ENCODE measurements around the gene CYSTM1. TPM values are rescaled to one million over a fixed set of nuclear protein-coding genes. Genes with fewer than 3 reads are reported as not detected.

The CYSTM1 gene
- total RNA-seq, 1 experiment from 2014 or later, result 93.5 TPM

DNA sequence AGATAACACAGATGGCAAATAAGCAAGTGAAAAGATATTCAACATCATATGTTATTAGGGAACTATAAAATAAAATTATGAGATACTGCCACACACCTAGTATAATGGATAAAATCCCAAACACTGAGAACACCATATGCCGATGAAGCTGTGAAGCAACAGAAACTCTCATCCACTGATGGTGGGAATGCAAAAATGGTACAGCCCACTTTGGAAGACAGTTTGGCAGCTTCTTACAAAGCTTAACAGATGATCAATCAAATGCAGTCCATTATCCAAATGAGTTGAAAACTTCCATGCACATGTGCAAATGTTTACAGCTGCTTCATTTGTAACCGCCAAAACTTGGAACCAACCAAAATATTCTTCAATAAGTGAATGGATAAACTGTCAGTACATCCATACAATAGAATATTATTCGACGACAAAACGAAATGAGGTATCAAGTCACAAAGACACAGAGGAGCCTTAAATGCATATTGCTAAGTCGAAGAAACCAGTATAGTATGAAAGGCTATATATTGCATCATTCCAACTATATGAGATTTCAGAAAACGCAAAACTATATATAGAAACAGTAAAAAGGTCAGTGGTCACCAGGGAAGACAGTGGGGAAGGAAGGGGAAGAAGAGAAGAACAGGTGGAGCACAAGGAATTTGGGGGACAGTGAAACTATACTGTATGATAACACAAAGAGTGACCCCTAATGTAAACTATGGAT, 113.0 kb downstream of the CYSTM1 start:
- TF ChIP-seq, protein P1, sequence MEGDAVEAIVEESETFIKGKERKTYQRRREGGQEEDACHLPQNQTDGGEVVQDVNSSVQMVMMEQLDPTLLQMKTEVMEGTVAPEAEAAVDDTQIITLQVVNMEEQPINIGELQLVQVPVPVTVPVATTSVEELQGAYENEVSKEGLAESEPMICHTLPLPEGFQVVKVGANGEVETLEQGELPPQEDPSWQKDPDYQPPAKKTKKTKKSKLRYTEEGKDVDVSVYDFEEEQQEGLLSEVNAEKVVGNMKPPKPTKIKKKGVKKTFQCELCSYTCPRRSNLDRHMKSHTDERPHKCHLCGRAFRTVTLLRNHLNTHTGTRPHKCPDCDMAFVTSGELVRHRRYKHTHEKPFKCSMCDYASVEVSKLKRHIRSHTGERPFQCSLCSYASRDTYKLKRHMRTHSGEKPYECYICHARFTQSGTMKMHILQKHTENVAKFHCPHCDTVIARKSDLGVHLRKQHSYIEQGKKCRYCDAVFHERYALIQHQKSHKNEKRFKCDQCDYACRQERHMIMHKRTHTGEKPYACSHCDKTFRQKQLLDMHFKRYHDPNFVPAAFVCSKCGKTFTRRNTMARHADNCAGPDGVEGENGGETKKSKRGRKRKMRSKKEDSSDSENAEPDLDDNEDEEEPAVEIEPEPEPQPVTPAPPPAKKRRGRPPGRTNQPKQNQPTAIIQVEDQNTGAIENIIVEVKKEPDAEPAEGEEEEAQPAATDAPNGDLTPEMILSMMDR (IDR thresholded peaks at IDR 0.05; ENCODE audit: insufficient read depth in 1 of 2, low read depth in 1 of 2, low read length in 1 of 2, severe bottlenecking in 1 of 2, unreplicated experiment in 1 of 2), result no peak
- DNase-seq, result no peak
- Mint-ChIP-seq H3K9me3 (ENCODE audit: unreplicated experiment) (no peaks in the 10 kb centered on the region), H3K27me3 (ENCODE audit: insufficient read depth, unreplicated experiment) (no peaks in the 10 kb centered on the region), H3K36me3 (ENCODE audit: insufficient read depth, unreplicated experiment) (no peaks in the 10 kb centered on the region), H3K27ac (ENCODE audit: unreplicated experiment) (no peak overlapping the region), H3K4me1 (ENCODE audit: low read depth, unreplicated experiment) (peaks cover 38% of the 10 kb centered on the region), H3K4me3 (ENCODE audit: unreplicated experiment) (no peak overlapping the region)
- no peaks in the 10 kb centered on the region for H3K9me3 ChIP-seq
- no peaks in the 10 kb centered on the region for H3K27me3 ChIP-seq (replicated peaks; ENCODE audit: control insufficient read depth, insufficient read depth, low read length)
- BruUV-seq (replicated peaks), result no TSS peak
- ChIA-PET CTCF (no interaction called here), POLR2A (interaction anchor here (0.6 kb wide), 1 partner anchor 255 kb away, joined by 3 read pairs; no protein-coding TSS in a partner anchor)
- no peaks in the 10 kb centered on the region for H3K36me3 ChIP-seq (ENCODE audit: control insufficient read depth, insufficient read depth, low read length)
- intact Hi-C loops (cut with micrococcal nuclease; ENCODE audit: unreplicated experiment), result no loop called here
- H3K4me3 ChIP-seq (ENCODE audit: low read depth, low read length), result no peak overlapping the region
- H3K4me1 ChIP-seq, result peaks cover 29% of the 10 kb centered on the region

DNA sequence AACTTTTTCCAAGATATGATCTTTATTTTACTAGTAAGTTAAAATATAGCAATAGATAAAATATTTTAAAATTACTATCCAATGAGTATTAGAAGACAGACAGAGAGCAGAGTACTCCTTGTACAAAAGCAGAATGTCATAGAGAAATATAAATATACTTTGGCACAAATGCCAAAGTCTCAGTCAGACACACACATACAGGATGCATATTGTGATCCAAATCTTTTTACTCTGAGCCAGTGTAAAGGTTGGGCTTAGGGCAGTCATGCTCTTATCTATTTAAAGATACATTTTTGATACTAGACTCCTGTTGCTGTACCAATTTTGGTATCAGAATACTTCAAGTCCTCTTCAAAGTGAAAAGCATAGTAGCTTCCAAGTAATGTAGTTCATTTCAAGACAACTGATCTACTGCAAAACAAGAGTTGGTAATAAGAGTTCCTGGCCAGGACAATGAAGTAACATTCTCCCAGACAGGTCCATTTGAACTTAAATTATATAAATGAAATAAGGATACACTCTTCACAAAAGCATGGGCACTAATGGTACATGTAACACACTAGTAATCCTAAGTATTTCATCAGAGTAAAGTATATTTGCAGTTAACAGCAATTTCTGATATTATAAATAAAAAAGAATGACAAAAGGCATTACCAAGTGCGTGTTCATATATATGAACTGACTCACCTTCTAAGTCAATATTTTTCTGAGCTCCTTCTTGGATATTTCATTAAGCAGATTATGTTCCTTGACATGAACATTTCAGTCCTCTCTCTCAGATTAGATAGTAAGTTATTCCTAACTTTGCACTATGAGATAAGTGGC, 117.4 kb downstream of the CYSTM1 start:
- no TSS peak for BruUV-seq (replicated peaks)
- CTCF ChIA-PET, result interaction anchor here (0.7 to 1.2 kb wide), 2 partner anchors 48 to 54 kb away, joined by 3 to 4 read pairs; partner anchors contain the start of gene HBEGF
- Mint-ChIP-seq H3K9me3 (ENCODE audit: unreplicated experiment) (no peaks in the 10 kb centered on the region), H3K27me3 (ENCODE audit: insufficient read depth, unreplicated experiment) (no peaks in the 10 kb centered on the region), H3K4me1 (ENCODE audit: low read depth, unreplicated experiment) (peaks cover 48% of the 10 kb centered on the region), H3K36me3 (ENCODE audit: insufficient read depth, unreplicated experiment) (peaks cover 6% of the 10 kb centered on the region), H3K27ac (ENCODE audit: unreplicated experiment) (peak overlapping the region; percentile 13), H3K4me3 (ENCODE audit: unreplicated experiment) (no peak overlapping the region)
- POLR2A ChIA-PET, result interaction anchor here (1.1 kb wide), 1 partner anchor 11 kb away, joined by 3 read pairs; the partner anchor contains the start of gene PFDN1
- TF ChIP-seq, protein P1 (IDR thresholded peaks at IDR 0.05; ENCODE audit: insufficient read depth in 1 of 2, low read depth in 1 of 2, low read length in 1 of 2, severe bottlenecking in 1 of 2, unreplicated experiment in 1 of 2), result no peak
- Histone ChIP-seq H3K4me1 (peaks cover 47% of the 10 kb centered on the region), H3K9me3 (no peaks in the 10 kb centered on the region), H3K36me3 (ENCODE audit: control insufficient read depth, insufficient read depth, low read length) (no peaks in the 10 kb centered on the region), H3K27me3 (replicated peaks; ENCODE audit: control insufficient read depth, insufficient read depth, low read length) (no peaks in the 10 kb centered on the region), H3K4me3 (ENCODE audit: low read depth, low read length) (no peak overlapping the region)
- no peak for DNase-seq
- intact Hi-C loops (cut with micrococcal nuclease; ENCODE audit: unreplicated experiment), result no loop called here

Other genes starting within 250 kb of the CYSTM1 start
- 0.59 TPM in 1 of 2 replicates, not detected in the other for gene NRG2, start 131.9 kb upstream of the CYSTM1 start, total RNA-seq (2022)
- gene PURA, start 61.1 kb upstream of the CYSTM1 start, total RNA-seq (2022), result 14.5 and 15.2 TPM in 2 replicates
- gene IGIP, start 49.3 kb upstream of the CYSTM1 start, total RNA-seq (2022), result 3.7 TPM in 2 replicates
- 81.1 and 82.3 TPM in 2 replicates for gene PFDN1, start 127.9 kb downstream of the CYSTM1 start, total RNA-seq (2022)
- 5.2 and 5.8 TPM in 2 replicates for gene HBEGF, start 171.4 kb downstream of the CYSTM1 start, total RNA-seq (2022)
- gene SLC4A9, start 185.0 kb downstream of the CYSTM1 start, total RNA-seq (2022), result 0.11 and 0.35 TPM in 2 replicates
- 130 and 134 TPM in 2 replicates for gene ANKHD1, start 226.6 kb downstream of the CYSTM1 start, total RNA-seq (2022)

Measured in Caco-2 (cell line).